HG02885 (cell line): Measurements from ENCODE around the gene METAP2.

Experiments
- ATAC-seq: cut with Tn5 transposase; IDR thresholded peaks from one replicate; pipeline ENCODE4 v1.9.1; 2021; ENCODE audit warnings: mild to moderate bottlenecking; ENCODE audit not compliant: unreplicated experiment, poor library complexity

METAP2 gene

GRCh38 chr12:95506707-95507523, 33.0 kb downstream of the METAP2 start:
- ATAC-seq = no peak

- no peak for ATAC-seq
Measured at GRCh38 chr12:95509300-95509699, 35.3 kb downstream of the METAP2 start.

- no peak for ATAC-seq
Measured at GRCh38 chr12:95511977-95512376, 38.0 kb downstream of the METAP2 start.

- no peak for ATAC-seq
Measured at GRCh38 chr12:95513599-95513998, 39.6 kb downstream of the METAP2 start.

- ATAC-seq = no peak
Measured at GRCh38 chr12:95515197-95515596, 41.2 kb downstream of the METAP2 start.

GRCh38 chr12:95516757-95517156, 42.8 kb downstream of the METAP2 start:
- ATAC-seq = no peak

GRCh38 chr12:95517246-95517645, 43.3 kb downstream of the METAP2 start:
- ATAC-seq = no peak

GRCh38 chr12:95518944-95519343, 45.0 kb downstream of the METAP2 start:
- ATAC-seq = no peak

- ATAC-seq = no peak
Measured at GRCh38 chr12:95520816-95521215, 46.9 kb downstream of the METAP2 start.

- ATAC-seq = no peak
Measured at GRCh38 chr12:95522692-95523091, 48.7 kb downstream of the METAP2 start.

GRCh38 chr12:95528431-95528830, 54.5 kb downstream of the METAP2 start:
- no peak for ATAC-seq

- ATAC-seq = no peak
Measured at GRCh38 chr12:95529693-95530225, 55.8 kb downstream of the METAP2 start.

- ATAC-seq = no peak
Measured at GRCh38 chr12:95532851-95533250, 58.9 kb downstream of the METAP2 start.

GRCh38 chr12:95533985-95534384, 60.0 kb downstream of the METAP2 start:
- ATAC-seq = no peak

GRCh38 chr12:95538006-95538405, 64.1 kb downstream of the METAP2 start:
- ATAC-seq = no peak

GRCh38 chr12:95538656-95539055, 64.7 kb downstream of the METAP2 start:
- ATAC-seq = no peak

- ATAC-seq = no peak
Measured at GRCh38 chr12:95541436-95541835, 67.5 kb downstream of the METAP2 start.

GRCh38 chr12:95543305-95543704, 69.4 kb downstream of the METAP2 start:
- no peak for ATAC-seq

GRCh38 chr12:95544756-95545155, 70.8 kb downstream of the METAP2 start:
- ATAC-seq = no peak

GRCh38 chr12:95545303-95545702, 71.4 kb downstream of the METAP2 start:
- ATAC-seq = no peak

GRCh38 chr12:95545731-95546490, 72.0 kb downstream of the METAP2 start:
- no peak for ATAC-seq
